HL-60 (cell line): ENCODE results near the gene GPR26.

Source experiments
- DNase-seq, 2 experiments: peaks; one replicate each; pipeline ENCODE4 v3.0.0-alpha.2; 2010 to 2020; ENCODE audit warnings: low read depth in 1 of 2, low spot score in 1 of 2
- H3K27ac ChIP-seq: fragments of 250-450 bp; sonication (Bioruptor Pico); replicated peaks from 2 replicates; pipeline ENCODE4 v1.5.1; 2020; ENCODE audit warnings: mild to moderate bottlenecking, moderate library complexity
- H3K27me3 ChIP-seq: fragments of 250-450 bp; sonication (Bioruptor Pico); 2 replicates; pipeline ENCODE4 v1.5.1; 2021; ENCODE audit warnings: mild to moderate bottlenecking, moderate library complexity; ENCODE audit not compliant: insufficient read depth, poor library complexity, severe bottlenecking
- H3K4me3 ChIP-seq: replicated peaks from 2 replicates; pipeline ENCODE4 v1.5.1; 2011; ENCODE audit warnings: mild to moderate bottlenecking, control low read depth, low read length; ENCODE audit not compliant: insufficient read depth
- CTCF ChIP-seq: IDR thresholded peaks from one replicate; pipeline ENCODE4 v1.5.1; 2011; ENCODE audit warnings: low read length, control low read depth, inconsistent platforms; ENCODE audit not compliant: insufficient read depth
- GABPA ChIP-seq: IDR thresholded peaks from 2 replicates; pipeline ENCODE4 v1.6.1; 2012; ENCODE audit warnings: low read depth
- POLR2AphosphoS5 ChIP-seq: IDR thresholded peaks from 2 replicates; pipeline ENCODE4 v1.6.1; 2012; ENCODE audit warnings: low read depth
- REST ChIP-seq: IDR thresholded peaks from 2 replicates; pipeline ENCODE4 v1.6.1; 2012; ENCODE audit warnings: low read depth; ENCODE audit not compliant: insufficient replicate concordance
- SPI1 ChIP-seq: IDR thresholded peaks from 2 replicates; pipeline ENCODE4 v1.6.1; 2012; ENCODE audit warnings: low read depth, mild to moderate bottlenecking, borderline replicate concordance

Gene GPR26

GRCh38 chr10:123742751-123743440 is 76.7 kb downstream of the GPR26 start:
- H3K27me3 ChIP-seq = no peaks in the 10 kb centered on the region
- TF ChIP-seq CTCF (no peak), POLR2AphosphoS5 (no peak), REST (no peak), GABPA (no peak), SPI1 (no peak)
- DNase-seq = no peak
- H3K27ac ChIP-seq = no peak overlapping the region
- H3K4me3 ChIP-seq = no peak overlapping the region

GRCh38 chr10:123743441-123744223 is 77.5 kb downstream of the GPR26 start:
- H3K27ac ChIP-seq = no peak overlapping the region
- no peaks in the 10 kb centered on the region for H3K27me3 ChIP-seq
- H3K4me3 ChIP-seq = no peak overlapping the region
- TF ChIP-seq SPI1 (no peak), CTCF (no peak), REST (no peak), POLR2AphosphoS5 (no peak), GABPA (no peak)
- no peak for DNase-seq

GRCh38 chr10:123744224-123744536 is 78.0 kb downstream of the GPR26 start:
- H3K27ac ChIP-seq = no peak overlapping the region
- DNase-seq = no peak
- H3K27me3 ChIP-seq = no peaks in the 10 kb centered on the region
- no peak for TF ChIP-seq CTCF
- TF ChIP-seq REST = no peak
- TF ChIP-seq SPI1 = no peak
- no peak for TF ChIP-seq POLR2AphosphoS5
- no peak for TF ChIP-seq GABPA
- no peak overlapping the region for H3K4me3 ChIP-seq
